H1 (cell line): ENCODE measurements around the gene ADPRH. TPM values are rescaled to one million over a fixed set of nuclear protein-coding genes. Genes with fewer than 3 reads are reported as not detected.

Experiments used
- CBX8 ChIP-seq: fragments of 300-800, 300-1000 bp; sonication (generic); IDR thresholded peaks from 2 replicates; pipeline ENCODE4 v1.7.1; 2016; ENCODE audit warnings: low read depth, low read length, borderline replicate concordance
- HDAC2 ChIP-seq, 2 experiments: fragments of 300-600 bp in 1 of 2; sonication (generic) in 1 of 2; IDR thresholded peaks; 2 replicates each; pipeline ENCODE4 v1.6.1; 2011 to 2012; ENCODE audit warnings: low read depth in 2 of 2, low read length in 2 of 2, mild to moderate bottlenecking in 2 of 2, moderate library complexity in 2 of 2, borderline replicate concordance in 1 of 2, inconsistent platforms in 1 of 2
- RNF2 ChIP-seq: fragments of 200-900, 300-1000 bp; sonication (generic); IDR thresholded peaks from 2 replicates; pipeline ENCODE4 v1.7.1; 2016; ENCODE audit warnings: borderline replicate concordance, low read depth, mild to moderate bottlenecking, antibody characterized with exemption, low read length; ENCODE audit not compliant: poor library complexity, severe bottlenecking; ENCODE audit errors: missing control alignments
- SP4 ChIP-seq: IDR thresholded peaks from 2 replicates; pipeline ENCODE4 v1.6.1; 2012; ENCODE audit warnings: low read length, inconsistent platforms
- polyA plus RNA-seq, 7 experiments: library from polyadenylated mRNA; depleted of rRNA in 3 of 7; stranded (reverse) in 5 of 7; unstranded in 2 of 7; fragments of >200 nt in 5 of 7; fragments of 200-250 nt in 2 of 7; gene quantifications; 1 replicate in 5 of 7; 2 replicates in 1 of 7; 4 replicates in 1 of 7; pipeline versions ENCODE4 v1.2.1 to v1.2.3, GENCODE V29; 2011 to 2013; ENCODE audit warnings: missing spikeins in 2 of 7, mixed read lengths in 2 of 7
- total RNA-seq: library from RNA; stranded (reverse); fragmentation: NEBNext Ultra II Directional; extraction: Animal tissue kit (Norgen Biotek cat#: 25700); gene quantifications from 2 replicates; pipeline ENCODE4 v1.2.1, GENCODE V29; 2021

Gene ADPRH
- total and polyA plus RNA-seq, 2 of the 8 experiments (the other 6 are each of a cell fraction or from before 2014, with no cell fraction given): 2.6 to 4.2 TPM

GRCh38 chr3:119632216-119632615 is 52.9 kb downstream of the ADPRH start (continued):
- TF ChIP-seq HDAC2 (IDR thresholded peaks at IDR 0.05; ENCODE audit: borderline replicate concordance in 1 of 2, low read depth in 2 of 2, low read length in 2 of 2): no peak
- TF ChIP-seq SP4: no peak
- no peak for TF ChIP-seq CBX8
- TF ChIP-seq RNF2: no peak
